Neural cell (in vitro differentiated cells): ENCODE data around the gene C14orf180. TPM values are rescaled to one million over a fixed set of nuclear protein-coding genes. Genes with fewer than 3 reads are reported as not detected.

ENCODE experiments used
- H2AFZ ChIP-seq: fragments of 200-600, 300-800 bp; sonication (generic), shearing (Covaris generic); 2 replicates; pipeline ENCODE4 v1.6.0; 2014; ENCODE audit warnings: low read depth, mild to moderate bottlenecking, antibody characterized with exemption, low read length, moderate library complexity
- H3F3A ChIP-seq: fragments of 200-600 bp; shearing (Covaris generic); 2 replicates; pipeline ENCODE4 v1.6.1; 2016; ENCODE audit warnings: mild to moderate bottlenecking, moderate library complexity, mixed read lengths, antibody characterized with exemption, low read length; ENCODE audit not compliant: insufficient read depth, poor library complexity, severe bottlenecking
- H3K27ac ChIP-seq: fragments of 200-600, 300-800 bp; sonication (generic), shearing (Covaris generic); 2 replicates; pipeline ENCODE4 v1.5.1; 2014; ENCODE audit warnings: mild to moderate bottlenecking, low read length, moderate library complexity
- H3K27me3 ChIP-seq: fragments of 300-800, 200-600 bp; sonication (generic), shearing (Covaris generic); 2 replicates; pipeline ENCODE4 v1.6.0; 2014; ENCODE audit warnings: mild to moderate bottlenecking, low read depth, low read length, moderate library complexity; ENCODE audit not compliant: insufficient read depth
- H3K36me3 ChIP-seq: fragments of 300-800, 200-600 bp; sonication (generic), shearing (Covaris generic); 2 replicates; pipeline ENCODE4 v1.5.1; 2014; ENCODE audit warnings: mild to moderate bottlenecking, antibody characterized with exemption, low read length, moderate library complexity; ENCODE audit not compliant: insufficient read depth
- H3K4me2 ChIP-seq: fragments of 300-800, 200-600 bp; sonication (generic), shearing (Covaris generic); 2 replicates; pipeline ENCODE4 v1.6.0; 2014; ENCODE audit warnings: mild to moderate bottlenecking, low read length
- H3K4me3 ChIP-seq: fragments of 300-800, 200-600 bp; sonication (generic), shearing (Covaris generic); 2 replicates; pipeline ENCODE4 v1.5.1; 2014; ENCODE audit warnings: mild to moderate bottlenecking, low read length, moderate library complexity
- H3K79me2 ChIP-seq: fragments of 200-600 bp; shearing (Covaris generic); replicated peaks from 2 replicates; pipeline ENCODE4 v1.6.0; 2014; ENCODE audit warnings: mild to moderate bottlenecking, low read length, moderate library complexity; ENCODE audit not compliant: insufficient read depth
- H3K9ac ChIP-seq: fragments of 300-800, 200-600 bp; sonication (generic), shearing (Covaris generic); 2 replicates; pipeline ENCODE4 v1.6.1; 2016; ENCODE audit warnings: mild to moderate bottlenecking, low read length, mixed read lengths
- H3K9me2 ChIP-seq: fragments of 200-600 bp; shearing (Covaris generic); 2 replicates; pipeline ENCODE4 v1.6.1; 2016; ENCODE audit warnings: mild to moderate bottlenecking, low read length, mixed read lengths; ENCODE audit not compliant: insufficient read depth
- H3K9me3 ChIP-seq: fragments of 200-600, 300-800 bp; sonication (generic), shearing (Covaris generic); 2 replicates; pipeline ENCODE4 v1.6.1; 2016; ENCODE audit warnings: mild to moderate bottlenecking, mixed run types, low read length, moderate library complexity, mixed read lengths
- H4K20me1 ChIP-seq: fragments of 200-600 bp; shearing (Covaris generic); 2 replicates; pipeline ENCODE4 v1.6.1; 2016; ENCODE audit warnings: mild to moderate bottlenecking, mixed run types; ENCODE audit not compliant: insufficient read depth
- CTCF ChIP-seq: fragments of 450-650 bp; IDR thresholded peaks from 2 replicates; pipeline ENCODE4 v1.5.1; 2014; ENCODE audit warnings: antibody characterized with exemption, mild to moderate bottlenecking, moderate library complexity; ENCODE audit not compliant: poor library complexity, severe bottlenecking
- EP300 ChIP-seq: fragments of 450-650 bp; conservative IDR thresholded peaks from 2 replicates; pipeline ENCODE4 v1.6.1; 2014; ENCODE audit warnings: antibody characterized with exemption, mild to moderate bottlenecking, moderate library complexity; ENCODE audit not compliant: poor library complexity, severe bottlenecking
- EZH2 ChIP-seq: fragments of 200-600, 300-800 bp; shearing (Covaris generic), sonication (generic); IDR thresholded peaks from 2 replicates; pipeline ENCODE4 v1.6.1; 2014; ENCODE audit warnings: antibody characterized with exemption, low read length, borderline replicate concordance, mild to moderate bottlenecking; ENCODE audit not compliant: insufficient read depth, poor library complexity, severe bottlenecking
- MXI1 ChIP-seq: fragments of 450-650 bp; conservative IDR thresholded peaks from 2 replicates; pipeline ENCODE4 v1.6.1; 2014; ENCODE audit warnings: antibody characterized with exemption, mild to moderate bottlenecking; ENCODE audit not compliant: poor library complexity, severe bottlenecking
- POLR2AphosphoS5 ChIP-seq: IDR thresholded peaks from 2 replicates; pipeline ENCODE4 v1.6.1; 2012
- RAD21 ChIP-seq: fragments of 450-650 bp; conservative IDR thresholded peaks from 2 replicates; pipeline ENCODE4 v1.6.1; 2014; ENCODE audit warnings: antibody characterized with exemption, mild to moderate bottlenecking, moderate library complexity
- REST ChIP-seq: IDR thresholded peaks from 2 replicates; pipeline ENCODE4 v1.6.1; 2012; ENCODE audit warnings: borderline replicate concordance
- SMC3 ChIP-seq: fragments of 450-650 bp; conservative IDR thresholded peaks from 2 replicates; pipeline ENCODE4 v1.6.1; 2014; ENCODE audit warnings: antibody characterized with exemption, mild to moderate bottlenecking, moderate library complexity; ENCODE audit not compliant: poor library complexity
- TAF1 ChIP-seq: IDR thresholded peaks from 2 replicates; pipeline ENCODE4 v1.6.1; 2012; ENCODE audit warnings: low read depth
- polyA plus RNA-seq: library from polyadenylated mRNA; depleted of rRNA; stranded (reverse); fragments of >200 nt; gene quantifications from 2 replicates; pipeline ENCODE4 v1.2.3, GENCODE V29; 2014

Gene C14orf180
- polyA plus RNA-seq, 1 donor from 2014 or later, result not detected

- H3K9me3 ChIP-seq, result no peaks in the 10 kb centered on the region
- no peak overlapping the region for H3K27ac ChIP-seq
- H3K79me2 ChIP-seq, result no peaks in the 10 kb centered on the region
- H3F3A ChIP-seq, result no peaks in the 10 kb centered on the region
- no peaks in the 10 kb centered on the region for H3K27me3 ChIP-seq
- H3K4me3 ChIP-seq, result no peak overlapping the region
- TF ChIP-seq MXI1 (no peak), POLR2AphosphoS5 (no peak), CTCF (no peak), REST (no peak), EP300 (no peak), SMC3 (no peak), TAF1 (no peak), EZH2 (no peak), RAD21 (no peak)
- no peak overlapping the region for H3K9ac ChIP-seq
- H3K36me3 ChIP-seq, result no peaks in the 10 kb centered on the region
- H2AFZ ChIP-seq, result no peak overlapping the region
- H4K20me1 ChIP-seq, result no peaks in the 10 kb centered on the region
- H3K9me2 ChIP-seq, result no peaks in the 10 kb centered on the region
- no peak overlapping the region for H3K4me2 ChIP-seq
Observed at GRCh38 chr14:104568620-104569019, 10.9 kb upstream of the C14orf180 start.

GRCh38 chr14:104569435-104569834 is 10.1 kb upstream of the C14orf180 start:
- Histone ChIP-seq H3K27me3 (no peaks in the 10 kb centered on the region), H3K9me2 (no peaks in the 10 kb centered on the region), H3K4me2 (no peak overlapping the region), H3K27ac (no peak overlapping the region), H3K4me3 (no peak overlapping the region), H3F3A (no peaks in the 10 kb centered on the region), H2AFZ (no peak overlapping the region), H3K79me2 (no peaks in the 10 kb centered on the region), H3K9ac (no peak overlapping the region), H4K20me1 (no peaks in the 10 kb centered on the region), H3K9me3 (no peaks in the 10 kb centered on the region), H3K36me3 (no peaks in the 10 kb centered on the region)
- no peak for TF ChIP-seq RAD21
- no peak for TF ChIP-seq REST
- TF ChIP-seq EZH2, result no peak
- TF ChIP-seq SMC3, result no peak
- TF ChIP-seq MXI1, result no peak
- TF ChIP-seq CTCF, result no peak
- no peak for TF ChIP-seq EP300
- TF ChIP-seq POLR2AphosphoS5, result no peak
- no peak for TF ChIP-seq TAF1
